ENCODE data around the gene USP6. TPM values are rescaled to one million over a fixed set of nuclear protein-coding genes. Genes with fewer than 3 reads are reported as not detected.
"Not testable (repeated sequence)": the region's sequence is repeated elsewhere in the genome, so short reads cannot be mapped to it uniquely, and the experiment has no call there.

USP6 gene
- total and polyA plus RNA-seq, 10 of the 15 experiments (the other 5 are each of a cell fraction or from before 2014, with no cell fraction given): under 0.01 to 0.39 (median 0.10) TPM; not detected in 2

DNA sequence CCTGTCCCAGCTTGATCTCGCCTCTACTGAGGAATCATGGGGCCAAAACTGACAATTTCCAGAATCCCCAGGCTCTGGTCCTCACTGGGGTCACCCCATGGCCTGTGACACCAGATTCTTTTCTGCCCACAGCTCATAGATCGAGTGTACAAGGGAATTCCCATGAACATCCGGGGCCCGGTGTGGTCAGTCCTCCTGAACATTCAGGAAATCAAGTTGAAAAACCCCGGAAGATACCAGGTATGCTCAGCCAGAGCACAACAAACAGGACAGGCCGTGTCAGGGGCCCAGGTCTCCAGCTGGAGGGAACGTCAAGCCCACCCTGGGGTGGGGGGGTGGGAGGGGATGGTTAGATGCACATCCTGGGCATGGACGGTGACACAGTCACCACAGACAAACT is 17.5 kb downstream of the USP6 start (continued):
- TF ChIP-seq ATF7 (IDR thresholded peaks at IDR 0.05; ENCODE audit: low read depth) (no peak), ZNF217 (IDR thresholded peaks at IDR 0.05) (no peak), ZNF207 (IDR thresholded peaks at IDR 0.05; ENCODE audit: borderline replicate concordance) (no peak)
- TF ChIP-seq, protein P1, sequence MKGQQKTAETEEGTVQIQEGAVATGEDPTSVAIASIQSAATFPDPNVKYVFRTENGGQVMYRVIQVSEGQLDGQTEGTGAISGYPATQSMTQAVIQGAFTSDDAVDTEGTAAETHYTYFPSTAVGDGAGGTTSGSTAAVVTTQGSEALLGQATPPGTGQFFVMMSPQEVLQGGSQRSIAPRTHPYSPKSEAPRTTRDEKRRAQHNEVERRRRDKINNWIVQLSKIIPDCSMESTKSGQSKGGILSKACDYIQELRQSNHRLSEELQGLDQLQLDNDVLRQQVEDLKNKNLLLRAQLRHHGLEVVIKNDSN (IDR thresholded peaks at IDR 0.05; ENCODE audit: borderline replicate concordance, extremely low read length, insufficient read depth, low read depth, low read length): no peak

DNA sequence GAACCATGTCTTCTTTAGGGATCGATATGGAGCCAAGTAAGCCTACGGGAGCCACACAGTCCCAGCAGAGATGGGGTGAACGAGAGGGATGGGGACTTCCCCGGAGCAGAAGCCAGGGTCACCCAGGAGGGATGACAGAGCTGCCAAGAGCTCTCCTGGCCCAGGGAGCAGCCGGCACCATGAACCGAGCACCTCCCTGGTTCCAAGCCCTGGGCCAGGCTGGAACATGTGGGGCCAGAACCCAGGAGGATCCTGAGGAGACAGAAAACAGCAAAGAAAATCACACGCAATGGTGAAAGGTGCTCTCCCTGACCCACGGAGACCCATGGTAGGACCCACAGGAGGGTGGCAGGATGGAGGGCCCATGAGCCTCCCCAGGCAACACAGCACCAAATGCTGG is 18.1 kb downstream of the USP6 start:
- H3K27me3 ChIP-seq (replicated peaks in 1 of 2; ENCODE audit: control insufficient read depth in 2 of 2, insufficient read depth in 2 of 2, low read length in 1 of 2); BruUV-seq (replicated peaks); H3K36me3 ChIP-seq (ENCODE audit: control insufficient read depth in 2 of 2, insufficient read depth in 2 of 2, low read length in 1 of 2); H3K4me2 ChIP-seq (ENCODE audit: control insufficient read depth, insufficient read depth); intact Hi-C loops (cut with micrococcal nuclease; ENCODE audit: unreplicated experiment); H3K27ac ChIP-seq (ENCODE audit: control insufficient read depth, insufficient read depth); RAD21 ChIA-PET (ENCODE audit: unreplicated experiment); H3K9me3 ChIP-seq (replicated peaks; ENCODE audit: control insufficient read depth, insufficient read depth, low read length); SMC1A ChIA-PET (ENCODE audit: uncharacterized antibody, unreplicated experiment); H2AFZ ChIP-seq (ENCODE audit: control insufficient read depth, low read depth, low read length); in situ Hi-C loops (cut with MboI); H3K9ac ChIP-seq (ENCODE audit: control insufficient read depth, insufficient read depth, low read length); ATAC-seq; FAIRE-seq; H3K79me2 ChIP-seq (ENCODE audit: control insufficient read depth, insufficient read depth, low read length); H3K4me3 ChIP-seq; H4K20me1 ChIP-seq (ENCODE audit: control insufficient read depth, insufficient read depth); POLR2A ChIA-PET; CTCF ChIA-PET; DNase-seq (ENCODE audit: low read depth, low spot score); H3K4me1 ChIP-seq (ENCODE audit: control insufficient read depth, insufficient read depth, low read length): not testable (repeated sequence)
- WGBS (ENCODE audit: insufficient coverage, insufficient replicate concordance, low lambda C conversion rate, missing lambda C conversion rate): 34% methylated on average over 8 of the region's 8 CpGs

DNA sequence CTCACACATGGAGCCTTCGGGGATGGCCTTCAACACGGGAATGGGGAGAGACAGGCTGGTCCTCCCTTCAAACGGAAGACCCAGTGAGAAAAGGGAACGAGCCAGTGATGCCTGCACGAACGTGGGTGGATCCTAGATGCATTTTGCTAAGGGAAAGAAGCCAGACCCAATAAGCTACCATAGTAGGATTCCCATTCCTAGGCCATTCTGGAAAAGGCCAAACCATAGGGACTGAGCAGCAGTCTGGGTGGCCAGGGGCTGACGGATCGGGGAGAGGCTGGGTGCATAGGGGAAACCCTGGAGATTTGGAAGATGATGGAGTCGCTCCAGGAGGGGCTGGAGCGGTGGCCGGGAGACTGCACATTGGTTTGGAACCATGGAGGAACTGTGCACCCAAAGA is 18.7 kb downstream of the USP6 start:
- RAD21 ChIA-PET (ENCODE audit: unreplicated experiment): not testable (repeated sequence)

DNA sequence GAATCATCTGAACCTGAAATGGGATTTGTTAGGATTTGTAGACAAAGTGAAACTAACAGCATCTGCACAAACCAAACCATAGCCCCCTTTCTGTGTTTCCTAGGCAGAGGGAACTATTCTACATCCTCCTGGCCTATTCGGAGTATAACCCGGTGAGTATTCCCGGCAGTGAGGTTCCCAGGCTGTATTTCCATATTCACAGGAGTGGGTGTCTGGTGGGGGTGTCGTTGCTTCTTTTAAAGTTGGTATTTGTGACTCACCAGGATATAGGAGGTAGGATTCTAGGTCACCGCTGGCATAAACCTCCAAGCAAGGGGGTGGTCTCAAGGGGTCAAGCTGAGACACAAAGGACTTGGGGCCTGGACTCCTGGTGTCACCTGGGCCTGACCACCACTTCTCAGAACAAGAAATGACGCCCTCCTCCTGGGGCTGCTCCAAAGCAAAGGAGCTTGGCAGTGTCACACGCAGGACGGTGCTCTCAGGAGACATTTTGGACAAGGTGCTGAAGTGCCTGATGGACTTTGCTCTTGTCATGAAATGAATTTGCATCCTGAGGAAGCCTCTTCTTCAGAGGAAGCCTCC is 19.4 kb downstream of the USP6 start:
- WGBS (ENCODE audit: insufficient coverage, insufficient replicate concordance, low lambda C conversion rate, missing lambda C conversion rate): 67% methylated on average over 8 of the region's 8 CpGs
- H3K9me3 ChIP-seq (replicated peaks; ENCODE audit: control insufficient read depth, insufficient read depth, low read length); FAIRE-seq; H2AFZ ChIP-seq (ENCODE audit: control insufficient read depth, low read depth, low read length); H3K4me1 ChIP-seq (ENCODE audit: control insufficient read depth, insufficient read depth, low read length); RAD21 ChIA-PET (ENCODE audit: unreplicated experiment); H3K4me3 ChIP-seq; intact Hi-C loops (cut with micrococcal nuclease; ENCODE audit: unreplicated experiment); H3K27me3 ChIP-seq (replicated peaks in 1 of 2; ENCODE audit: control insufficient read depth in 2 of 2, insufficient read depth in 2 of 2, low read length in 1 of 2); H4K20me1 ChIP-seq (ENCODE audit: control insufficient read depth, insufficient read depth); SMC1A ChIA-PET (ENCODE audit: uncharacterized antibody, unreplicated experiment); DNase-seq (ENCODE audit: low read depth, low spot score); CTCF ChIA-PET; H3K4me2 ChIP-seq (ENCODE audit: control insufficient read depth, insufficient read depth); H3K36me3 ChIP-seq (ENCODE audit: control insufficient read depth in 2 of 2, insufficient read depth in 2 of 2, low read length in 1 of 2); H3K79me2 ChIP-seq (ENCODE audit: control insufficient read depth, insufficient read depth, low read length); in situ Hi-C loops (cut with MboI); BruUV-seq (replicated peaks); H3K27ac ChIP-seq (ENCODE audit: control insufficient read depth, insufficient read depth); ATAC-seq; POLR2A ChIA-PET; H3K9ac ChIP-seq (ENCODE audit: control insufficient read depth, insufficient read depth, low read length): not testable (repeated sequence)

More for the DNA sequence above, 18.7 kb downstream of the USP6 start:
- POLR2A ChIA-PET; intact Hi-C loops (cut with micrococcal nuclease; ENCODE audit: unreplicated experiment); SMC1A ChIA-PET (ENCODE audit: uncharacterized antibody, unreplicated experiment); H3K4me1 ChIP-seq (ENCODE audit: control insufficient read depth, insufficient read depth, low read length); DNase-seq (ENCODE audit: low read depth, low spot score); FAIRE-seq; H3K9me3 ChIP-seq (replicated peaks; ENCODE audit: control insufficient read depth, insufficient read depth, low read length); H3K27me3 ChIP-seq (replicated peaks in 1 of 2; ENCODE audit: control insufficient read depth in 2 of 2, insufficient read depth in 2 of 2, low read length in 1 of 2); ATAC-seq; CTCF ChIA-PET; H3K79me2 ChIP-seq (ENCODE audit: control insufficient read depth, insufficient read depth, low read length); H3K36me3 ChIP-seq (ENCODE audit: control insufficient read depth in 2 of 2, insufficient read depth in 2 of 2, low read length in 1 of 2); H3K4me3 ChIP-seq; H3K9ac ChIP-seq (ENCODE audit: control insufficient read depth, insufficient read depth, low read length); in situ Hi-C loops (cut with MboI); BruUV-seq (replicated peaks); H4K20me1 ChIP-seq (ENCODE audit: control insufficient read depth, insufficient read depth); H2AFZ ChIP-seq (ENCODE audit: control insufficient read depth, low read depth, low read length); H3K27ac ChIP-seq (ENCODE audit: control insufficient read depth, insufficient read depth); H3K4me2 ChIP-seq (ENCODE audit: control insufficient read depth, insufficient read depth): not testable (repeated sequence)
- WGBS (ENCODE audit: insufficient coverage, insufficient replicate concordance, low lambda C conversion rate, missing lambda C conversion rate): 45% methylated on average over 11 of the region's 11 CpGs

Data from GM12878 (cell line).